SK-N-SH (cell line): Measurements from ENCODE around the gene NTRK2. TPM values are rescaled to one million over a fixed set of nuclear protein-coding genes. Genes with fewer than 3 reads are reported as not detected.

Experiments used
- CTCF ChIA-PET: fragments of 300-600, 350-600 bp; formaldehyde crosslinking; extraction: SDS; loops from one replicate; lab custom pipeline; 2021; lab: Yijun Ruan, JAX
- POLR2A ChIA-PET: fragments of 350-600 bp; sonication (Branson Sonifier 250); formaldehyde crosslinking; extraction: SDS; loops from one replicate; lab custom pipeline; 2020; ENCODE audit warnings: antibody characterized with exemption, inconsistent platforms; lab: Yijun Ruan, JAX
- DNase-seq: peaks from one replicate; pipeline ENCODE4 v3.0.0; 2012
- H2AFZ ChIP-seq: fragments of 200-600 bp; sonication (generic); 2 replicates; pipeline ENCODE4 v1.8.1; 2016; ENCODE audit warnings: antibody characterized with exemption, mild to moderate bottlenecking, low read depth
- H3F3A ChIP-seq: fragments of 200-600 bp; sonication (generic); replicated peaks from 2 replicates; pipeline ENCODE3; 2016; ENCODE audit warnings: antibody characterized with exemption, mild to moderate bottlenecking; ENCODE audit not compliant: insufficient read depth
- H3K27ac ChIP-seq, 2 experiments: fragments of 200-500 bp in 1 of 2; fragments of 200-600 bp in 1 of 2; sonication (Bioruptor generic) in 1 of 2; sonication (generic), shearing (Covaris generic) in 1 of 2; 2 replicates each; pipeline versions ENCODE4 v1.5.1 to v1.6.1; 2014 to 2016; ENCODE audit warnings: low read depth in 2 of 2, inconsistent platforms in 1 of 2, low read length in 1 of 2, mild to moderate bottlenecking in 1 of 2, mixed read lengths in 1 of 2
- H3K27me3 ChIP-seq: fragments of 200-600 bp; sonication (generic), shearing (Covaris generic); 2 replicates; pipeline ENCODE4 v1.6.1; 2016; ENCODE audit warnings: mixed run types; ENCODE audit not compliant: insufficient read depth
- H3K36me3 ChIP-seq, 2 experiments: fragments of 200-500 bp in 1 of 2; fragments of 200-600 bp in 1 of 2; sonication (Bioruptor generic) in 1 of 2; sonication (generic) in 1 of 2; replicated peaks in 1 of 2; 2 replicates each; pipeline versions ENCODE3 to v1.5.1; 2014 to 2016; ENCODE audit warnings: low read length in 1 of 2, mild to moderate bottlenecking in 1 of 2; ENCODE audit not compliant: insufficient read depth in 2 of 2, control insufficient read depth in 1 of 2
- H3K4me1 ChIP-seq, 2 experiments: fragments of 200-500 bp in 1 of 2; fragments of 200-600 bp in 1 of 2; sonication (Bioruptor generic) in 1 of 2; sonication (generic), shearing (Covaris generic) in 1 of 2; 2 replicates each; pipeline versions ENCODE4 v1.5.1 to v1.6.1; 2014 to 2016; ENCODE audit warnings: low read depth in 1 of 2, low read length in 1 of 2, mixed run types in 1 of 2; ENCODE audit not compliant: insufficient read depth in 2 of 2, control insufficient read depth in 1 of 2
- H3K4me2 ChIP-seq: fragments of 200-600 bp; sonication (generic), shearing (Covaris generic); 2 replicates; pipeline ENCODE4 v1.6.1; 2017; ENCODE audit warnings: mixed run types
- H3K4me3 ChIP-seq, 2 experiments: fragments of 200-500 bp in 1 of 2; fragments of 200-600 bp in 1 of 2; sonication (Bioruptor generic) in 1 of 2; sonication (generic), shearing (Covaris generic) in 1 of 2; 2 replicates each; pipeline versions ENCODE4 v1.5.1 to v1.8.1; 2014 to 2016; ENCODE audit warnings: low read depth in 2 of 2, inconsistent platforms in 1 of 2, low read length in 1 of 2, mild to moderate bottlenecking in 1 of 2, mixed read lengths in 1 of 2, moderate library complexity in 1 of 2
- H3K79me2 ChIP-seq: fragments of 200-600 bp; sonication (generic); 2 replicates; pipeline ENCODE4 v1.8.1; 2017; ENCODE audit warnings: mild to moderate bottlenecking; ENCODE audit not compliant: insufficient read depth
- H3K9ac ChIP-seq: fragments of 200-600 bp; sonication (generic); 2 replicates; pipeline ENCODE4 v1.6.1; 2017; ENCODE audit warnings: mixed run types
- H3K9me2 ChIP-seq: fragments of 200-600 bp; sonication (generic); 2 replicates; pipeline ENCODE4 v1.6.1; 2017; ENCODE audit warnings: mixed run types
- H3K9me3 ChIP-seq: fragments of 200-600 bp; sonication (generic); 2 replicates; pipeline ENCODE4 v1.6.1; 2017; ENCODE audit warnings: mixed run types, mild to moderate bottlenecking, moderate library complexity
- H4K20me1 ChIP-seq: fragments of 200-600 bp; sonication (generic); 2 replicates; pipeline ENCODE4 v1.6.1; 2017; ENCODE audit warnings: mild to moderate bottlenecking, mixed run types; ENCODE audit not compliant: insufficient read depth
- ELF1 ChIP-seq: IDR thresholded peaks from 2 replicates; pipeline ENCODE4 v1.4.0; 2012
- EP300 ChIP-seq, 2 experiments: IDR thresholded peaks; 2 replicates each; pipeline versions ENCODE4 v1.4.0 to v1.6.1; 2012; ENCODE audit warnings: borderline replicate concordance in 1 of 2, low read depth in 1 of 2, low read length in 1 of 2
- EZH2phosphoT487 ChIP-seq: fragments of 200-600 bp; sonication (generic); IDR thresholded peaks from 2 replicates; pipeline ENCODE4 v1.6.1; 2017; ENCODE audit warnings: low read depth, mixed run types, mild to moderate bottlenecking, antibody characterized with exemption, moderate library complexity, borderline replicate concordance
- GATA2 ChIP-seq: sonication (generic); formaldehyde crosslinking; IDR thresholded peaks from 2 replicates; pipeline ENCODE4 v1.5.0; 2020; ENCODE audit warnings: mild to moderate bottlenecking, missing genetic modification reagents
- JUND ChIP-seq: IDR thresholded peaks from 2 replicates; pipeline ENCODE4 v1.4.0; 2012
- NFIC ChIP-seq: IDR thresholded peaks from 2 replicates; pipeline ENCODE4 v1.4.0; 2012; ENCODE audit warnings: borderline replicate concordance
- PBX3 ChIP-seq: IDR thresholded peaks from 2 replicates; pipeline ENCODE4; 2012
- RCOR1 ChIP-seq: fragments of 150-350 bp; IDR thresholded peaks from 2 replicates; pipeline ENCODE4 v1.6.1; 2017; ENCODE audit warnings: antibody characterized with exemption, low read length
- REST ChIP-seq: IDR thresholded peaks from 2 replicates; pipeline ENCODE4 v1.6.1; 2012; ENCODE audit warnings: mild to moderate bottlenecking, low read depth, low read length, moderate library complexity
- SIN3A ChIP-seq: IDR thresholded peaks from 2 replicates; pipeline ENCODE4 v1.6.1; 2012; ENCODE audit warnings: low read depth, mild to moderate bottlenecking, low read length, moderate library complexity, borderline replicate concordance
- TAF1 ChIP-seq: IDR thresholded peaks from 2 replicates; pipeline ENCODE4 v1.6.1; 2012; ENCODE audit warnings: low read depth, mild to moderate bottlenecking, low read length, moderate library complexity, borderline replicate concordance
- WGBS: methylation state at CpG from one replicate; pipeline ENCODE4 v1.1.6; 2017; ENCODE audit warnings: low lambda C conversion rate; 5-methylcytosine and 5-hydroxymethylcytosine counted together
- polyA plus RNA-seq, 3 experiments: library from polyadenylated mRNA; depleted of rRNA; stranded (reverse); fragments of >200 nt; gene quantifications; 2 replicates each; pipeline ENCODE4 v1.2.3, GENCODE V29; 2012
- TF ChIP-seq, protein P1 (sequence below): IDR thresholded peaks from 2 replicates; pipeline ENCODE4 v1.4.0; 2012; ENCODE audit warnings: low read depth, borderline replicate concordance

Gene NTRK2
- polyA plus RNA-seq, 1 of the 3 experiments (the other 2 are of a cell fraction): 0.05 TPM

DNA sequence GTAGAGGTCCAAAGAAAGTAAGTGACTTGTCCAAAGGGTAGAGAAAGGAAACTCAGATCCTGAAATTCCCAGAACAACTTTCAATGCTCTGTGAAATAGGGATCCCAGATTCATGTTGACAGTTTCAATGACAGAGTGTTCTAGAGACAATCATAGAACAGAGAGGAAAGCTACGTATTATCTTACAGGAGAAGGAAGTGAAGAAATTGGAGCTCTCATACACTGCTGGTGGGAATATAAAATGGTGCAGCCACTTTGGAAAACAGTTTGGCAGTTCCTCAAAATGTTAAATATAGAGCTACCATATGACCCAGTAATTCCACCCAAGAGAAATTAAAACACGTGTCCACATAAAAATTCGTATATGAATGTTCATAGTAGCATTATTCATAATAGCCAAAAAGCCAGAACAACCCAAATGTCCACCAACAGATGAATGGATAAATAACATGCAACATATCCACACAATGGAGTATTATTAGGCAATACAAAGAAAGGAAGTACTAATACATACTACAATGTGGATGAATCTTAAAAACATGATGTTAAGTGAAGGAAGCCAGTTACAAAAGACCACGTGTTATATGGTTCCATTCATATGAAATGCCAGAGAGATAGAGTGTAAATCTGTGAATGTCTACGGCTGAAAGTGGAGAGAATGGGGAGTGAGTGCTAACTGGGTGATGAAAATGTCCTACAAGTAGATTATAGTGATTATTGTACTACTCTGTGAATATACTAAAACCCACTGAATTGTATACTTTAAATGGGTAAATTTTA is 197.1 kb downstream of the NTRK2 start (continued):
- no peak for TF ChIP-seq SIN3A

DNA sequence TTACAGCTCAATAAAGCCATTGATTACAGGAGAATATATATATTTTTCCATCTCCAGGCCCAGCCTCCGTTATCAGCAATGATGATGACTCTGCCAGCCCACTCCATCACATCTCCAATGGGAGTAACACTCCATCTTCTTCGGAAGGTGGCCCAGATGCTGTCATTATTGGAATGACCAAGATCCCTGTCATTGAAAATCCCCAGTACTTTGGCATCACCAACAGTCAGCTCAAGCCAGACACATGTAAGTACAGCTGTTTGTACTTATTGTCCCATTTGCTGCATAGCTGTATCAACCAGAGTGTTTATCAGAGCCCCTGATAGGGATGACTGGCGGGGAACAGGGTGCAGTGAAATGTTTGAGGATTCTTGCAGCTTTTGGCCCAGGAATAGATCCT is 197.7 kb downstream of the NTRK2 start:
- ChIA-PET CTCF (interaction anchor here (0.9 to 1.2 kb wide), 2 partner anchors 11 to 471 kb away, joined by 3 read pairs; no protein-coding TSS in a partner anchor), POLR2A (no interaction called here)
- no peaks in the 10 kb centered on the region for H4K20me1 ChIP-seq
- H3K36me3 ChIP-seq: no peaks in the 10 kb centered on the region
- H3K4me1 ChIP-seq: peaks cover 0 to 8% of the 10 kb centered on the region in 2 experiments; a peak in 1 of 4 replicates
- H3K9me3 ChIP-seq: no peaks in the 10 kb centered on the region
- no peak overlapping the region for H3K4me2 ChIP-seq
- H3K27ac ChIP-seq: no peak overlapping the region
- no peaks in the 10 kb centered on the region for H3K27me3 ChIP-seq
- no peaks in the 10 kb centered on the region for H3F3A ChIP-seq
- WGBS: 31% methylated on average over 3 of the region's 3 CpGs
- DNase-seq: peak; percentile 13
- H3K4me3 ChIP-seq: no peak overlapping the region
- H3K79me2 ChIP-seq: no peaks in the 10 kb centered on the region
- no peak overlapping the region for H3K9ac ChIP-seq
- no peak overlapping the region for H2AFZ ChIP-seq
- TF ChIP-seq RCOR1 (peak; percentile 21; the same call in 1 of the 2 replicates), ELF1 (no peak), NFIC (no peak)
- H3K9me2 ChIP-seq: no peaks in the 10 kb centered on the region

GRCh38 chr9:84869091-84869490 is 199.6 kb downstream of the NTRK2 start:
- Histone ChIP-seq H2AFZ (no peak overlapping the region), H3K9me3 (no peaks in the 10 kb centered on the region), H3K79me2 (no peaks in the 10 kb centered on the region), H3K9me2 (no peaks in the 10 kb centered on the region), H3K4me3 (no peak overlapping the region), H3K27ac (no peak overlapping the region), H3K4me2 (no peak overlapping the region), H3K27me3 (no peaks in the 10 kb centered on the region), H3K36me3 (no peaks in the 10 kb centered on the region), H3F3A (no peaks in the 10 kb centered on the region), H3K9ac (no peak overlapping the region), H3K4me1 (no peaks in the 10 kb centered on the region), H4K20me1 (no peaks in the 10 kb centered on the region)
- ChIA-PET CTCF (no interaction called here), POLR2A (no interaction called here)
- no peak for DNase-seq
- TF ChIP-seq EP300 (IDR thresholded peaks at IDR 0.05; ENCODE audit: borderline replicate concordance in 1 of 2, low read depth in 1 of 2, low read length in 1 of 2): no peak
- TF ChIP-seq EZH2phosphoT487: no peak
- 51% methylated on average over 2 of the region's 2 CpGs for WGBS

DNA sequence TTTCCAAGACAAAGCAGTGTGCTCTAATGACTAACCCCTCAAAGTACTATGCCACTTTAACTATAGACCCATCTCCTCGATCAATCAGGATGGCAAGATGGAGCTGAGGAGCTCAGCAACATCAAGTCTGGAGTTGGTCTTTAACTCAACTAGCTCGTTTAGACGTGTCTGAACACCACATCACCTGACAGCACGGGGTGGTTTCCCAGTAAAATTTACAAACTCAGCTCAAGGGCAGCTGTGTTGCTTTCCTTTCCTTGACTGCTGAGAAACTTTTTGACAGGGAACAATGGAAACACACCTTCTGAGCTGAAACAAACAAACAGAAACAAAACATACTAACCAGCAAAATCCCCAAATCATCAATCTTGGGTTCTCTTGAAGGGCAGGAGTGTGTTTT is 202.5 kb downstream of the NTRK2 start:
- Histone ChIP-seq H3K4me3 (no peak overlapping the region), H2AFZ (no peak overlapping the region), H3K27me3 (no peaks in the 10 kb centered on the region), H3K9me2 (no peaks in the 10 kb centered on the region), H4K20me1 (no peaks in the 10 kb centered on the region), H3F3A (no peaks in the 10 kb centered on the region), H3K4me2 (no peak overlapping the region), H3K79me2 (no peaks in the 10 kb centered on the region), H3K27ac (no peak overlapping the region), H3K9ac (no peak overlapping the region), H3K36me3 (no peaks in the 10 kb centered on the region), H3K9me3 (no peaks in the 10 kb centered on the region), H3K4me1 (no peaks in the 10 kb centered on the region)
- TF ChIP-seq GATA2 (CRISPR knock-in tag): no peak
- no peak for TF ChIP-seq PBX3
- no peak for TF ChIP-seq REST
- TF ChIP-seq, protein P1, sequence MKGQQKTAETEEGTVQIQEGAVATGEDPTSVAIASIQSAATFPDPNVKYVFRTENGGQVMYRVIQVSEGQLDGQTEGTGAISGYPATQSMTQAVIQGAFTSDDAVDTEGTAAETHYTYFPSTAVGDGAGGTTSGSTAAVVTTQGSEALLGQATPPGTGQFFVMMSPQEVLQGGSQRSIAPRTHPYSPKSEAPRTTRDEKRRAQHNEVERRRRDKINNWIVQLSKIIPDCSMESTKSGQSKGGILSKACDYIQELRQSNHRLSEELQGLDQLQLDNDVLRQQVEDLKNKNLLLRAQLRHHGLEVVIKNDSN: no peak
- TF ChIP-seq JUND: no peak
- no peak for TF ChIP-seq EZH2phosphoT487
- TF ChIP-seq TAF1: no peak
- ChIA-PET POLR2A (no interaction called here), CTCF (interaction anchor here (0.6 to 1.5 kb wide), 2 partner anchors 11 to 35 kb away, joined by 3 read pairs; no protein-coding TSS in a partner anchor)
- 55% methylated on average over 4 of the region's 4 CpGs for WGBS
- no peak for DNase-seq
